ENCODE results near the gene USP49. TPM values are rescaled to one million over a fixed set of nuclear protein-coding genes. Genes with fewer than 3 reads are reported as not detected.
"Not testable (repeated sequence)": the region's sequence is repeated elsewhere in the genome, so short reads cannot be mapped to it uniquely, and the experiment has no call there.

USP49 gene
- total RNA-seq, 6 experiments from 2014 or later = 0.87 to 2.0 (median 1.3) TPM

GRCh38 chr6:41814629-41815028 is 80.5 kb downstream of the USP49 start:
- TF ChIP-seq CTCF (IDR thresholded peaks at IDR 0.05) (no peak), POLR2A (IDR thresholded peaks at IDR 0.05) (no peak)
- no peak for ATAC-seq
- Histone ChIP-seq H3K4me3 (no peak overlapping the region), H3K9me3 (no peaks in the 10 kb centered on the region), H3K36me3 (no peaks in the 10 kb centered on the region), H3K27ac (no peak overlapping the region), H3K4me1 (no peaks in the 10 kb centered on the region), H3K27me3 (no peaks in the 10 kb centered on the region)
- intact Hi-C loops (cut with DNase I) = no loop called here
- no peak for DNase-seq
- WGBS (ENCODE audit: insufficient coverage, low coverage, low lambda C conversion rate, missing lambda C conversion rate) = 75% methylated on average over 4 of the region's 4 CpGs

- 80% methylated on average over 2 of the region's 2 CpGs for WGBS (ENCODE audit: insufficient coverage, low coverage, low lambda C conversion rate, missing lambda C conversion rate)
Measured at GRCh38 chr6:41813956-41814355, 81.2 kb downstream of the USP49 start.

DNA sequence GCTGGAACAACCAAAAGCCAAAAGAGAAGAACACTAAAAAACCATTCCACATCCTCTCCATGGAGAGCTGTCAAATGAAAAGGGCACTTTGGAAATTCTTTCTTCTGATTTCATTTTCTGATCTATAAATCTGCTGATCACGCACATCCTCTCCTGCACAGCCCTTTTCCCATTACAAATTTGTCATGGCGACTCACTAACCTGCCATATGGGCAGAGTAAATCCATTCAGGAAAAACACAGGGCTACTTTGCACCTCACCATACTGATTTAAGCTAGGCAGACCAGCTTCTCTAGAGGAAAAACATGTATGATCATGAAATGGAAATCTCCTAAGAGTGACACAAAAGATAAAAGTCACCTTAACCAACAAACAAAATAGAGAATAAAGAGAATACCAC is 81.7 kb downstream of the USP49 start:
- Histone ChIP-seq H3K4me3 (no peak overlapping the region), H3K36me3 (no peaks in the 10 kb centered on the region), H3K27me3 (no peaks in the 10 kb centered on the region), H3K9me3 (no peaks in the 10 kb centered on the region), H3K27ac (no peak overlapping the region), H3K4me1 (no peaks in the 10 kb centered on the region)
- 76% methylated on average over 2 of the region's 2 CpGs for WGBS (ENCODE audit: insufficient coverage, low coverage, low lambda C conversion rate, missing lambda C conversion rate)
- intact Hi-C loops (cut with DNase I) = no loop called here
- ATAC-seq (no peak), DNase-seq (no peak)
- TF ChIP-seq POLR2A (IDR thresholded peaks at IDR 0.05) (no peak), CTCF (IDR thresholded peaks at IDR 0.05) (no peak)

More at GRCh38 chr6:41813956-41814355, 81.2 kb downstream of the USP49 start:
- TF ChIP-seq POLR2A (IDR thresholded peaks at IDR 0.05) (no peak), CTCF (IDR thresholded peaks at IDR 0.05) (no peak)
- DNase-seq = no peak
- H3K4me1 ChIP-seq = no peaks in the 10 kb centered on the region
- H3K4me3 ChIP-seq = no peak overlapping the region
- no peaks in the 10 kb centered on the region for H3K9me3 ChIP-seq
- intact Hi-C loops (cut with DNase I) = no loop called here
- H3K36me3 ChIP-seq = no peaks in the 10 kb centered on the region
- no peak for ATAC-seq
- H3K27me3 ChIP-seq = no peaks in the 10 kb centered on the region
- no peak overlapping the region for H3K27ac ChIP-seq

DNA sequence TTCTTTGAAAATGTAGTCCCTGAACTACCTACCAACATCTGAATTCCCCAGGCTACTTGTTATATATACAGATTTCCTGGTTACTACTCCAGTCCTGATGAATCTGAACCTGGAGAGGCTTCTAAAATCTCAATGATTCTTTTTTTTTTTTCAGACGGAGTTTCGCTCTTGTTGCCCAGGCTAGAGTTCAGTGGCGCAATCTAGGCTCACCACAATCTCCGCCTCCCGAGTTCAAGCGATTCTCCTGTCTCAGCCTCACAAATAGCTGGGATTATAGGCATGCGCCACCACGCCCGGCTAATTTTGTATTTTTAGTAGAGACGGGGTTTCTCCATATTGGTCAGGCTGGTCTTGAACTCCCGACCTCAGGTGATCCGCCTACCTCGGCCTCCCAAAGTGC is 83.2 kb downstream of the USP49 start:
- WGBS (ENCODE audit: insufficient coverage, low coverage, low lambda C conversion rate, missing lambda C conversion rate) = 85% methylated on average over 13 of the region's 13 CpGs
- H3K4me1 ChIP-seq; intact Hi-C loops (cut with DNase I); H3K9me3 ChIP-seq; H3K27me3 ChIP-seq; H3K27ac ChIP-seq; H3K36me3 ChIP-seq; H3K4me3 ChIP-seq; ATAC-seq; DNase-seq: not testable (repeated sequence)

DNA sequence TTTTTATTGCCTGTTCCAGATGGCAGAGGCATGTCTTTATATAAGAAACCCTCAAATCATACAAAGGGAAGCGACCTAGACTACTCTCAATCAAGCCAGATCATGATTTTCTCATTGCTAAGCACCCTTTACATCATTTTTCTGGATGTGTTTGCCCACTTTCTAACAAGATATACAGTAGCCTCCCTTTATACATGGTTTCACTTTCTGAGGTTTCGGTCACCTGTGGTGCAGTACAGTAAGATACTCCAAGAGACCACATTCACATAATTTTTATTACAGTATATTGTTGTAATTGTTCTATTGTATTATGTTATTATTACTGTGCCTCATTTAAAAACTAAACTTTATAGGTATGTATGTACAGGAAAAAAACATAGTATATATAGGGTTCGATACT is 84.1 kb downstream of the USP49 start:
- Histone ChIP-seq H3K36me3 (no peaks in the 10 kb centered on the region), H3K9me3 (no peaks in the 10 kb centered on the region), H3K4me3 (no peak overlapping the region), H3K4me1 (no peaks in the 10 kb centered on the region), H3K27me3 (no peaks in the 10 kb centered on the region), H3K27ac (no peak overlapping the region)
- DNase-seq (no peak), ATAC-seq (no peak)
- WGBS (ENCODE audit: insufficient coverage, low coverage, low lambda C conversion rate, missing lambda C conversion rate) = 92% methylated on average over 3 of the region's 3 CpGs
- TF ChIP-seq POLR2A (IDR thresholded peaks at IDR 0.05) (no peak), CTCF (IDR thresholded peaks at IDR 0.05) (no peak)
- intact Hi-C loops (cut with DNase I) = no loop called here

All from right lobe of liver (tissue), 6 donors.